HEK293 (cell line): ENCODE measurements around the gene ABCA3.

Source experiments
- BCL11A ChIP-seq: fragments of 450-650 bp; formaldehyde crosslinking; IDR thresholded peaks from 2 replicates; pipeline ENCODE4 v1.5.1; 2016; ENCODE audit warnings: low read depth, missing biosample characterization, missing genetic modification characterization
- GLI4 ChIP-seq: fragments of 450-650 bp; formaldehyde crosslinking; IDR thresholded peaks from 2 replicates; pipeline ENCODE4 v1.5.1; 2016; ENCODE audit warnings: missing biosample characterization, missing genetic modification characterization
- YY1 ChIP-seq: fragments of 450-650 bp; formaldehyde crosslinking; IDR thresholded peaks from 2 replicates; pipeline ENCODE4 v1.5.1; 2018; ENCODE audit warnings: missing biosample characterization, missing genetic modification characterization
- ZNF112 ChIP-seq: fragments of 450-650 bp; formaldehyde crosslinking; IDR thresholded peaks from 2 replicates; pipeline ENCODE4 v1.5.0; 2017; ENCODE audit warnings: missing biosample characterization, missing genetic modification characterization
- ZNF140 ChIP-seq: fragments of 450-650 bp; formaldehyde crosslinking; IDR thresholded peaks from 2 replicates; pipeline ENCODE4 v1.5.1; 2016; ENCODE audit warnings: missing biosample characterization, missing genetic modification characterization
- ZNF174 ChIP-seq: fragments of 450-650 bp; formaldehyde crosslinking; IDR thresholded peaks from 2 replicates; pipeline ENCODE4 v1.5.0; 2017; ENCODE audit warnings: missing biosample characterization, mild to moderate bottlenecking, missing genetic modification characterization
- ZNF184 ChIP-seq: fragments of 450-650 bp; IDR thresholded peaks from 2 replicates; pipeline ENCODE4 v1.5.1; 2018; ENCODE audit warnings: missing biosample characterization, mild to moderate bottlenecking, missing genetic modification characterization
- ZNF335 ChIP-seq: fragments of 450-650 bp; formaldehyde crosslinking; conservative IDR thresholded peaks from 2 replicates; pipeline ENCODE4 v1.5.1; 2016; ENCODE audit warnings: missing biosample characterization, missing genetic modification characterization
- ZNF391 ChIP-seq: fragments of 450-650 bp; formaldehyde crosslinking; IDR thresholded peaks from 2 replicates; pipeline ENCODE4 v1.5.1; 2016; ENCODE audit warnings: low read depth, missing biosample characterization, missing genetic modification characterization, borderline replicate concordance
- ZNF626 ChIP-seq: fragments of 450-650 bp; sonication (Bioruptor Pico); formaldehyde crosslinking; IDR thresholded peaks from 2 replicates; pipeline ENCODE4 v1.5.1; 2018; ENCODE audit warnings: missing biosample characterization, missing genetic modification characterization, inconsistent platforms
- ZNF747 ChIP-seq: fragments of 450-650 bp; formaldehyde crosslinking; IDR thresholded peaks from 2 replicates; pipeline ENCODE4 v1.5.1; 2016; ENCODE audit warnings: missing biosample characterization, missing genetic modification characterization
- ZNF777 ChIP-seq: fragments of 450-650 bp; formaldehyde crosslinking; IDR thresholded peaks from 2 replicates; pipeline ENCODE4 v1.5.1; 2017; ENCODE audit warnings: missing biosample characterization, missing genetic modification characterization, borderline replicate concordance
- TF ChIP-seq, protein P1 (sequence below): fragments of 450-650 bp; formaldehyde crosslinking; IDR thresholded peaks from 2 replicates; pipeline ENCODE4 v1.5.1; 2016; ENCODE audit warnings: missing biosample characterization, missing genetic modification characterization
- TF ChIP-seq, protein P2 (sequence below): fragments of 450-650 bp; formaldehyde crosslinking; IDR thresholded peaks from 2 replicates; pipeline ENCODE4 v1.5.1; 2016; ENCODE audit warnings: missing biosample characterization, missing genetic modification characterization

DNA sequence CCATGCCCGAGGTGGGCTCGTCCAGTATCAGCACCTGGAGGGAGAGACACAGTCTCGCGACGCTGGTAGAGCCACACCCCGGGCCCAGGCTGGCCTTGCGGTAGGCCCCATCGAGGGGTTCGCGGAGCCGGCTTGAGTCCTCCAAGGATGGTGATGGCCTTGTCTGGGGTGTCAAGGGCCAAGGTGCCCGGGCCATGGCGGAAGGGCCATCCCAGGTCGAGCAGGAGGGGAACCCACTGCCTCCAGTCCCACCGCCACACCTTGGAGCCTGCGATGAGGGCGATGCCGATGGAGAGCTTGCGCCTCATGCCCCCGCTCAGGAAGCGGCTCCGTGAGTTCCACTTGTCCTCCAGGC lies 43.0 kb downstream of the ABCA3 start:
- TF ChIP-seq, protein P1, sequence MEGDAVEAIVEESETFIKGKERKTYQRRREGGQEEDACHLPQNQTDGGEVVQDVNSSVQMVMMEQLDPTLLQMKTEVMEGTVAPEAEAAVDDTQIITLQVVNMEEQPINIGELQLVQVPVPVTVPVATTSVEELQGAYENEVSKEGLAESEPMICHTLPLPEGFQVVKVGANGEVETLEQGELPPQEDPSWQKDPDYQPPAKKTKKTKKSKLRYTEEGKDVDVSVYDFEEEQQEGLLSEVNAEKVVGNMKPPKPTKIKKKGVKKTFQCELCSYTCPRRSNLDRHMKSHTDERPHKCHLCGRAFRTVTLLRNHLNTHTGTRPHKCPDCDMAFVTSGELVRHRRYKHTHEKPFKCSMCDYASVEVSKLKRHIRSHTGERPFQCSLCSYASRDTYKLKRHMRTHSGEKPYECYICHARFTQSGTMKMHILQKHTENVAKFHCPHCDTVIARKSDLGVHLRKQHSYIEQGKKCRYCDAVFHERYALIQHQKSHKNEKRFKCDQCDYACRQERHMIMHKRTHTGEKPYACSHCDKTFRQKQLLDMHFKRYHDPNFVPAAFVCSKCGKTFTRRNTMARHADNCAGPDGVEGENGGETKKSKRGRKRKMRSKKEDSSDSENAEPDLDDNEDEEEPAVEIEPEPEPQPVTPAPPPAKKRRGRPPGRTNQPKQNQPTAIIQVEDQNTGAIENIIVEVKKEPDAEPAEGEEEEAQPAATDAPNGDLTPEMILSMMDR: no peak
- TF ChIP-seq ZNF335 (tag by site-specific recombination) (no peak), ZNF184 (tag by site-specific recombination) (no peak), ZNF174 (tag by site-specific recombination) (no peak), GLI4 (tag by site-specific recombination) (no peak), YY1 (tag by site-specific recombination) (no peak), ZNF140 (tag by site-specific recombination) (no peak), BCL11A (tag by site-specific recombination) (no peak), ZNF112 (tag by site-specific recombination) (no peak), ZNF747 (tag by site-specific recombination) (no peak), ZNF777 (tag by site-specific recombination) (no peak), ZNF391 (no peak), ZNF626 (tag by site-specific recombination) (no peak)
- TF ChIP-seq, protein P2, sequence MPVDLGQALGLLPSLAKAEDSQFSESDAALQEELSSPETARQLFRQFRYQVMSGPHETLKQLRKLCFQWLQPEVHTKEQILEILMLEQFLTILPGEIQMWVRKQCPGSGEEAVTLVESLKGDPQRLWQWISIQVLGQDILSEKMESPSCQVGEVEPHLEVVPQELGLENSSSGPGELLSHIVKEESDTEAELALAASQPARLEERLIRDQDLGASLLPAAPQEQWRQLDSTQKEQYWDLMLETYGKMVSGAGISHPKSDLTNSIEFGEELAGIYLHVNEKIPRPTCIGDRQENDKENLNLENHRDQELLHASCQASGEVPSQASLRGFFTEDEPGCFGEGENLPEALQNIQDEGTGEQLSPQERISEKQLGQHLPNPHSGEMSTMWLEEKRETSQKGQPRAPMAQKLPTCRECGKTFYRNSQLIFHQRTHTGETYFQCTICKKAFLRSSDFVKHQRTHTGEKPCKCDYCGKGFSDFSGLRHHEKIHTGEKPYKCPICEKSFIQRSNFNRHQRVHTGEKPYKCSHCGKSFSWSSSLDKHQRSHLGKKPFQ (tag by site-specific recombination): no peak
